Measurements from ENCODE around the gene CD300H.
"Not testable (repeated sequence)": the region's sequence is repeated elsewhere in the genome, so short reads cannot be mapped to it uniquely, and the experiment has no call there.

The CD300H gene

DNA sequence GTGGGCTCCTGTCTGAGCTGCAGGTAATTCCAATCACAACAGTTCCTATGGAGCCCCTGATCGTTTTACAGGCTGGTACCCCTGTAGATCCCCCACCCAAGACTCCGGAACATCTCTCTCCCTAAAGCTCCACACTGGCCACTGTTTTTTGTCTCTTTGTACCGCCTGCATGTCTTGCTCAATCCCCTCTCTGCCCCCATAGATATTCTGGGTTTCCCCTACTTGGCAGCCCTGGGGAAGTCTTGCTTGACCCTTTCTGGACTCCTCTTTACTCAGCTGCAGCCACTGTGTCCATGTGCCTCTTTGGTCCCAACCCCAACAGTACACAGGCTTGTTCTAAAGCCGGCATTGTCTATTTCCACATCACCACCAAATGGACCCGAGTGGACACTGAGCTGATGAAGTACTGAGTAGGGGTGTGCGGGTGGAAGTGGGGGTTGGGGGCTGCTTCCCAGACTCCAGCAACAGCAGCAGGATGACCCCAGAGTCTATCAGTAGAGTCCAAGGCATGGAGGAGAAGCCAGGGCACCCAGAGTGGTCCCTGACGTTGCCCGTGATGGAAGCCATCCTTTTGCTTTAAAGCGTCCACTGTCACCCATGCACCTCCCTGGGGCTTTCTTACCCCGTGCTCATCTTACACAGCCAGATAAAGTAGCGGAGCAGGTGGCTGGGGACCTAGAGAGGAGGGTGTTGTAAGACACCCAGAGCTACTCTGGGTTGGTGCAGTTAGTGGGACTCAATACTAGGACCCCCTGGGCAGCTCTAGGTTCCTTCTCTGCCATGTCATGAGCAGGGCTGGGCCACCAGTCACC, 42.5 kb downstream of the CD300H start:
- FAIRE-seq (no peak), DNase-seq (ENCODE audit: insufficient read length) (no peak)
- no peak for TF ChIP-seq POLR2A (IDR thresholded peaks at IDR 0.05; ENCODE audit: low read depth, low read length)
- no peak for TF ChIP-seq POLR2AphosphoS5 (IDR thresholded peaks at IDR 0.05; ENCODE audit: low read depth, low read length)
- TF ChIP-seq TAF1 (IDR thresholded peaks at IDR 0.05; ENCODE audit: borderline replicate concordance, low read depth, low read length), result no peak

DNA sequence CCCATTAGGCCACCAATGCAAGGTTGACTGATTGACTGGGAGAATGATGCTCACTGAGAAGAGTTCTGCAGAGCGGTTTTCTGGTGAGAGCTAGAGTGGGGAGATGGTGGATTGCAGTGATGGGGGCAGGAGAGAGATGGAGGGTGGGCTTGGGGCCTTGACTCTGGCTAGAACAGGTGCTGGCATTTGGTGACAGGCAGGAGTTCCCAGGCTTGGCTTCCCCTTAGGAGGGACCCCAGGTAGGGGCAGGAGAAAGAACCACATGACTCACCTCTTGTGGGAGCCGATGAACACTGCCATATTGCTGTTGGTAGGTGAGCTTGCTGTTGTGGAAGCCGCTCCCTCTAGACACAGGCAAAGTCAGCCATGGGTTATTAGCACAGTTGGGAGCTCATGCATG, 44.0 kb downstream of the CD300H start:
- TF ChIP-seq POLR2A (IDR thresholded peaks at IDR 0.05; ENCODE audit: low read depth, low read length) (no peak), POLR2AphosphoS5 (IDR thresholded peaks at IDR 0.05; ENCODE audit: low read depth, low read length) (no peak), TAF1 (IDR thresholded peaks at IDR 0.05; ENCODE audit: borderline replicate concordance, low read depth, low read length) (no peak)
- no peak for DNase-seq (ENCODE audit: insufficient read length)
- FAIRE-seq, result no peak

DNA sequence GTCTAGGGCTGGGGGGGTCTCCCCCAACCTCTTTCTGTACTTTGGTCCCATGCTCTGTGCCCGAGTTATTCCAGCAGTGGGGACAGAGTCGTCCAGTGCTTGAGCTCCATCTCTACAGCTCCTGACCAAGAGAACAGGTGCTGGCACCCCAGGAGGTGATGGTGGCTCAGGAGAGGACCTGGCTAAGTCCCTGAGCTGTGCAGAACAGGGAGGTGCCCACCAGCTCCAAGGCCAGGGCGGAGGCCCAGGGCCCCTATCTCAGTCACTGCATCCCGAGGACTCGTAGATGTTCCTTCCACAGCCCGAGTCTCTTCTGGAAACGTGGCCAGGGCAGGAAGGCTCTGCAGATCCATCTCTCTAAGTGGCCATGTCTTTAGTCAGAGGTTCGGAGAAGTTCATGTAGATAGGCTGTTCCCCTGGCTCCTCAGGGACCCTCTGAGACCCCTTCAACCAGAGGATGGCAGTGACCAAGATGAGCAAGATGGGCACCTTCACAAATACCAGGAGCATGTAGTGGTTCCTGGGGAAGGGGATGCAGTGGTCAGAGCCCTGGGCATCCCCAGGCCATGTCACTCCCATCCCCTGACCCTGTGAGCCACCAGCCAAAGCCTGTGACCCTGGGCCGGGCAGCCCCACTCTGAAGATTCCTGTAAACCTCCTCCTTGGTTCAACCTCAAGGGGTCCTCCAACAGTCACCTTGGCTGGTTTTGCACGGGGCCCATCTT, 44.8 kb downstream of the CD300H start:
- no peak for FAIRE-seq
- no peak for DNase-seq (ENCODE audit: insufficient read length)
- TF ChIP-seq POLR2AphosphoS5 (IDR thresholded peaks at IDR 0.05; ENCODE audit: low read depth, low read length), result no peak
- TF ChIP-seq POLR2A (IDR thresholded peaks at IDR 0.05; ENCODE audit: low read depth, low read length), result no peak
- no peak for TF ChIP-seq TAF1 (IDR thresholded peaks at IDR 0.05; ENCODE audit: borderline replicate concordance, low read depth, low read length)

DNA sequence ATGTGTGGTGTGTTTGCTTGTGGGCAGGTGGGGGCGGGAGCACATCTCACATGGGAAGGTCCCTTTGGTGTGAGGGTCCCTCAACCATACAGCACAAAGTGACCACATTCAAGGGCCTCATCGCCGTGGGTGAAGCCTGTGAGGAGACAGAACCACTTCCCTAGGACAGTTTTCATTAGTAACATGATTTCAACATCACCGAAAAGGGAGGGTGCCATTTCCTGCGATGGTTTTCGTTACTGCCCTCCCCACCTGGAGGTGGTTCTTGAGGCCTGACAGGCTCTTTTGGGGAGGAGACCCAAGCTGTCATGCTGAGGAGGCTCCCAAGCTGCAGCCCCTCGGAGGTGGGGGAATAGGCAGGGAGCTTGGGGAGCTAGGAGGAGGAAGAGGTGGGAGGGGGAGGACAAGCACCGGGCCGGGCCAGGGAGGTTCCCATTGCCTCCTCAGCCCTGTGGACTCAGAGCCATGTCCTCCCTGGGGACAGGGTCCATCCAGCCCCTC, 45.6 kb downstream of the CD300H start:
- DNase-seq (ENCODE audit: insufficient read length) (no peak), FAIRE-seq (no peak)
- no peak for TF ChIP-seq POLR2AphosphoS5 (IDR thresholded peaks at IDR 0.05; ENCODE audit: low read depth, low read length)
- TF ChIP-seq TAF1 (IDR thresholded peaks at IDR 0.05; ENCODE audit: borderline replicate concordance, low read depth, low read length), result no peak
- TF ChIP-seq POLR2A (IDR thresholded peaks at IDR 0.05; ENCODE audit: low read depth, low read length), result no peak

DNA sequence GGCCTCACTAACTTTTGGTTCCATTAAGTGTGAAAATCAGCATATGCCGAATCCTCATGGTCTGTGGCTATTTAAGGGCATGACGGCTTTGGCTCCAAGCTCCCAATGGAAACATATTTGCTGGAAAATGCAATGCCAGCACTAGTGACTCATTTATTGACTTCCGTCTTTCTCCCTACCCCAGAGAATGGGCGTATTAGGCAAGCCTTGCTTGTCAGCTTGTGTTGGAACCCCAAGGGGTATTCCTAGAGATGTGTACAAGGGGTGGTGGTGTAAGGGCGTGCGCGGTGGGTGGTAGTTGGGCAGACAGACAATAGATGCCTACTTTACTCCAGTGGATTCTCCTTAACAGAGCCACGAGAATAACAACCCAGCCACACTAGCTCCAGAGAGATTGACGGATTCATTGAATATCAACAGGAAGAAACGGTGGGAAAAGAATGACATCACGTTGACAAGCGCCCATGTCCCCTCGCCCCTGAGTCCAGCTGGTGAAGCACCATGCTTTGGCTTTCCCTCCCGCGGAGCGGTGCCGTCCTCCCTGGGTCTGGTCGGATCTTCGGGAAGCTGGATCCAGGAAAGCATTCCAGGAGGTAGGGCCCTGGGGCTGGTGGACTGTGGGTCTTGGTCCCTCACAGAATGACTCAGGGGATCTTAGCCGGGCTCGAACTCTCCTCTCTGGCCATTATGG, 46.4 kb downstream of the CD300H start:
- no peak for FAIRE-seq
- no peak for DNase-seq (ENCODE audit: insufficient read length)
- TF ChIP-seq POLR2A (IDR thresholded peaks at IDR 0.05; ENCODE audit: low read depth, low read length) (no peak), POLR2AphosphoS5 (IDR thresholded peaks at IDR 0.05; ENCODE audit: low read depth, low read length) (no peak), TAF1 (IDR thresholded peaks at IDR 0.05; ENCODE audit: borderline replicate concordance, low read depth, low read length) (no peak)

DNA sequence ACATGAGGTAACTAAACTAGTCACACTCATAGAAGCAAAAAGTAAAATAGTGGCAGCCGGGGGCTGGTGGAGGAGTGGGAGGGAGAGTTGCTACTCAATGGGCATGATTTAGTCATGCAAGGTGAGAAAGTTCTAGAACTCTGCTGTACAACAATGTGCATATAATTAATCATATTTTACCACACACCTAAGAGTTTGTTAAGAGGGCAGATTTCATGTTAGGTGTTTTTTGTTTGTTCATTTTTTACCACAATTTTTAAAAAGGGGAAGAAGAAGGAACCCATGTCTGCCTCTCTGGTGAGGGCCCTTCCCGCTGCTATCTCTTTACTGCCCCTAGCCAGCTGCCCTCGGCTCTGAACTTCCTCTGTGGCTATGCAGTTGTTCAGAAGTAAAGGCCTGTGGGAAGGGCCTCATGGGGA, 47.3 kb downstream of the CD300H start:
- FAIRE-seq (no peak), DNase-seq (ENCODE audit: insufficient read length) (no peak)
- TF ChIP-seq POLR2A (IDR thresholded peaks at IDR 0.05; ENCODE audit: low read depth, low read length), result no peak
- TF ChIP-seq TAF1 (IDR thresholded peaks at IDR 0.05; ENCODE audit: borderline replicate concordance, low read depth, low read length), result no peak
- TF ChIP-seq POLR2AphosphoS5 (IDR thresholded peaks at IDR 0.05; ENCODE audit: low read depth, low read length), result no peak

DNA sequence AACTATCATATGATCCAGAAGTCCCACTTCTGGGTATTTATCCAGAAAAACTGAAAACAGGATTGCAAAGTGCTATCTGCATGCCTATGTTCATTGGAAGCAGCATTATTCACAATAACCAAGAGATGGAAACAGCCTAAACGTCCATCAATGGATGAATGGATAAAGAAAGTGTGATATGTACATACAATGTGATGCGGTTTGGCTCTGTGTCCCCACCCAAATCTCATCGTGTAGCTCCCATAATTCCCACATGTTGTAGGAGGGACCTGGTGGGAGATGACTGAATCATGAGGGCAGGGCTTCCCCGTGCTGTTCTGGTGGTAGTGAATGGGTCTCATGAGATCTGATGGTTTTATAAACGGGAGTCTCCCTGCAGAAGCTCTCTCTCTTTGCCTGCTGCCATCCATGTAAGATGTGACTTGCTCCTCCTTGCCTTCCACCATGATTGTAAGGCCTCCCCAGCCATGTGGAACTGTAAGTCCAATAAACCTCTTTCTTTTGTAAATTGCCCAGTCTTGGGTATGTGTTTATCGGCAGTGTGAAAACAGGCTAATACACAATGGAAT, 48.8 kb downstream of the CD300H start:
- not testable (repeated sequence) for DNase-seq (ENCODE audit: insufficient read length); FAIRE-seq

DNA sequence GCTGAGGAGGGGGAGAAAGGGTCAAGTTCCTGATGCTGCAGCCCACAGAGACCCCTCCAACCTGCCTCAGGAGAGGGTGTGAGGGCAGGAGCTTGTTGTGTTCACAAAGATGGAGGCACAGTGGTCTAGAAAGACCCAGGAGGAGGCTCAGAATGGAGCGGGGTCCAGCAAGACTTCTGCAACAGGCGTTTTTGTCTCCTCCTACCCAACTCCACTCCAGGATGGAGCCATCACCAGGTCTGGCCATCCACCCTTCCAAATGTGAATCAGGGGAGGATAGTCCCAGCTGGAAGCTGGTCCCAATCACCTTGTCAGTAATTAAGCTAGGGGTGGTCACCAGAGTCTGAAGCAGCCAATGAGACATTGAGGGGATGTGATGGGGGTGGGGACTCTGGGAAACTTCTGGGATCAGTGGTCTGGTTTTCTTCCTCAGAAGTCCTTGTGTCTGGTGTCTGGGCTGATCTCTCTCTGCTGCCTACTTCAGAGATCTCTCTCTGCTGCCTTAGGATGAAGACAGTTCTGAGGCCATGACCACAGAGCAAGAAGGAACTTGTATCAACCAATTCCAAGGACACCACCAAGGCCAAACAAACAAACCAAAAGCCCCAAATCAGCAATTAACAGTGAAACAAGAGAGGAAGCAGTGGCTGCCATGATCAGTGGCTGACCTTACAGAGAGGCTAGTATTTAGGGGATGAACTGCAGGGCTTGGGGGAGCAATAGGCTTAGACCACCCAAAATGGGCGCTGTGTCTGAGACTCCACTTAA, 50.6 kb downstream of the CD300H start:
- no peak for DNase-seq (ENCODE audit: insufficient read length)
- no peak for FAIRE-seq
- TF ChIP-seq POLR2AphosphoS5 (IDR thresholded peaks at IDR 0.05; ENCODE audit: low read depth, low read length), result no peak
- TF ChIP-seq TAF1 (IDR thresholded peaks at IDR 0.05; ENCODE audit: borderline replicate concordance, low read depth, low read length), result no peak
- no peak for TF ChIP-seq POLR2A (IDR thresholded peaks at IDR 0.05; ENCODE audit: low read depth, low read length)

DNA sequence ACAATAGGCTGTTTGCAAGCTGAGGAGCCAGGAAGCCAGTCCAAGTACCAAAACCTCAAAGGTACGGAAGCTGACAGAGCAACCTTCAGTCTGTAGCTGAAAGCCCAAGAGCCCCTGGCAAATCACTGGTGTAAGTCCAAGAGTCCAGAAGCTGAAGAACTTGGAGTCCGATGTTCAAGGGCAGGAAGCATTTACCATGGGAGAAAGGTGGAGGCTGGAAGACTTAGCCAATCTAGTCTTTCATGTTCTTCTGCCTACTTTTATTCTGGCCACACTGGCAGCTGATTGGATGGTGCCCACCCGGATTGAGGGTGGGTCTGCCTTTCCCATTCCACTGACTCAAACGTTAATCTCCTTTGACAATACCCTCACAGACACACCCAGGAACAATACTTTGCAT, 51.4 kb downstream of the CD300H start:
- DNase-seq (ENCODE audit: insufficient read length) (no peak), FAIRE-seq (no peak)
- TF ChIP-seq POLR2A (IDR thresholded peaks at IDR 0.05; ENCODE audit: low read depth, low read length), result no peak
- no peak for TF ChIP-seq TAF1 (IDR thresholded peaks at IDR 0.05; ENCODE audit: borderline replicate concordance, low read depth, low read length)
- no peak for TF ChIP-seq POLR2AphosphoS5 (IDR thresholded peaks at IDR 0.05; ENCODE audit: low read depth, low read length)

DNA sequence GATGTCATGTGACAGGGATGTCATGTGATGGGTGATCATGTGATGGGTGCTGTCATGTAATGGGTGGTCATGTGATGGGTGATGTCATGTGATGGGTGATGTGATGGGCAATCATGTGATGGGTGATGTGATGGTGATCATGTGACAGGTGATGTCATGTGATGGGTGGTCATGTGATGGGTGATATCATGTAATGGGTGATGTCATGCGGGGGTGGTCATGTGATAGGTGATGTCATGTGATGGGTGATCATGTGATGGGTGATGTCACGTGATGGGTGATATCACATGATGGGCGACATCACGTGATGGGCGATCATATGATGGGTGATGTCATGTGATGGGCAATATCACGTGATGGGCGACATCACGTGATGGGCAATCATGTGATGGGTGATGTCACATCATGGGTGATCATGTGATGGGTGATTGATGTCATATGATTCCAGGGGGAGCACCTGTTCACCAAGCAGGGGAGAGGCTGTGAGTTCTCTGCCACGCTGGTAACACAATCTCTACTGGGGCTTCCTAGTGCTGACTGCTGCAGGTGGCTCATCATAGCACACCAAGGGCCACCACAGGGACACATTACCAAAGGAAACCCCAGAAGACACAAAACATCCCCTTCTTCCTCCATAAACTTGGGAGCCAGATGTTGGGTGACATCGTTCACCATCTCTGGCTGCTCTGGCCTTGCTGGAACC, 52.5 kb downstream of the CD300H start:
- FAIRE-seq, result peak; percentile 85
- TF ChIP-seq POLR2A (IDR thresholded peaks at IDR 0.05; ENCODE audit: low read depth, low read length), result no peak
- no peak for TF ChIP-seq POLR2AphosphoS5 (IDR thresholded peaks at IDR 0.05; ENCODE audit: low read depth, low read length)
- TF ChIP-seq TAF1 (IDR thresholded peaks at IDR 0.05; ENCODE audit: borderline replicate concordance, low read depth, low read length), result no peak
- DNase-seq (ENCODE audit: insufficient read length), result no peak

Data from GM12892 (cell line).